H9 (cell line): Measurements from ENCODE around the gene CEP131. TPM values are rescaled to one million over a fixed set of nuclear protein-coding genes. Genes with fewer than 3 reads are reported as not detected.

ENCODE experiments used
- DNase-seq: peaks from one replicate; pipeline ENCODE4 v3.0.0-alpha.2; 2017
- H2AFZ ChIP-seq: one replicate; pipeline ENCODE4 v1.6.1; 2013; ENCODE audit warnings: mild to moderate bottlenecking, low read length, control low read depth, moderate library complexity
- H2AK5ac ChIP-seq: 2 replicates; pipeline ENCODE4 v1.6.1; 2013; ENCODE audit warnings: low read length, control low read depth, mixed read lengths; ENCODE audit not compliant: insufficient read length
- H2BK120ac ChIP-seq: one replicate; pipeline ENCODE4 v1.6.1; 2013; ENCODE audit warnings: low read depth, mild to moderate bottlenecking, low read length, control low read depth, inconsistent platforms; ENCODE audit not compliant: poor library complexity, severe bottlenecking
- H2BK12ac ChIP-seq: 2 replicates; pipeline ENCODE4 v1.6.1; 2013; ENCODE audit warnings: low read length, control low read depth, mixed read lengths, low read depth; ENCODE audit not compliant: insufficient read length
- H2BK15ac ChIP-seq: 2 replicates; pipeline ENCODE4 v1.6.1; 2013; ENCODE audit warnings: low read depth, low read length, control low read depth
- H2BK20ac ChIP-seq: one replicate; pipeline ENCODE4 v1.6.1; 2013; ENCODE audit warnings: low read depth, mild to moderate bottlenecking, low read length, control low read depth, inconsistent platforms; ENCODE audit not compliant: poor library complexity, severe bottlenecking
- H2BK5ac ChIP-seq: 2 replicates; pipeline ENCODE4 v1.6.1; 2013; ENCODE audit warnings: low read length, control low read depth, mixed read lengths; ENCODE audit not compliant: insufficient read length
- H3K14ac ChIP-seq: 2 replicates; pipeline ENCODE4 v1.6.1; 2013; ENCODE audit warnings: low read length, control low read depth; ENCODE audit not compliant: insufficient read depth
- H3K18ac ChIP-seq: 2 replicates; pipeline ENCODE4 v1.6.1; 2013; ENCODE audit warnings: low read depth, mild to moderate bottlenecking, mixed read lengths, low read length, control low read depth; ENCODE audit not compliant: insufficient read length
- H3K23ac ChIP-seq: 2 replicates; pipeline ENCODE4 v1.6.1; 2013; ENCODE audit warnings: low read length, control low read depth, mixed read lengths, low read depth; ENCODE audit not compliant: insufficient read length
- H3K23me2 ChIP-seq: 2 replicates; pipeline ENCODE4 v1.6.1; 2013; ENCODE audit warnings: low read depth, mild to moderate bottlenecking, mixed read lengths, low read length, control low read depth; ENCODE audit not compliant: insufficient read length, poor library complexity, severe bottlenecking
- H3K27ac ChIP-seq: 2 replicates; pipeline ENCODE4 v1.5.1; 2013; ENCODE audit warnings: low read length, control low read depth, mixed read lengths, low read depth; ENCODE audit not compliant: insufficient read length
- H3K27me3 ChIP-seq: 2 replicates; pipeline ENCODE4 v1.6.1; 2013; ENCODE audit warnings: low read length, control low read depth, inconsistent platforms; ENCODE audit not compliant: insufficient read depth
- H3K4ac ChIP-seq: 2 replicates; pipeline ENCODE4 v1.6.1; 2013; ENCODE audit warnings: low read depth, mild to moderate bottlenecking, control low read depth, inconsistent platforms, low read length, moderate library complexity
- H3K4me1 ChIP-seq: 2 replicates; pipeline ENCODE4 v1.6.1; 2013; ENCODE audit warnings: low read length, control low read depth, inconsistent platforms; ENCODE audit not compliant: insufficient read depth
- H3K4me2 ChIP-seq: 2 replicates; pipeline ENCODE4 v1.6.1; 2013; ENCODE audit warnings: low read length, control low read depth, mixed read lengths; ENCODE audit not compliant: insufficient read length, insufficient read depth
- H3K56ac ChIP-seq: 2 replicates; pipeline ENCODE4 v1.6.1; 2013; ENCODE audit warnings: low read depth, mild to moderate bottlenecking, mixed read lengths, low read length, control low read depth; ENCODE audit not compliant: insufficient read length
- H3K79me1 ChIP-seq: 2 replicates; pipeline ENCODE4 v1.6.1; 2013; ENCODE audit warnings: low read depth, mild to moderate bottlenecking, moderate library complexity, low read length, control low read depth, inconsistent platforms; ENCODE audit not compliant: insufficient read depth, poor library complexity, severe bottlenecking
- H3K79me2 ChIP-seq: 2 replicates; pipeline ENCODE4 v1.6.1; 2013; ENCODE audit warnings: low read length, control low read depth, inconsistent platforms; ENCODE audit not compliant: insufficient read depth
- H3K9ac ChIP-seq: 2 replicates; pipeline ENCODE4 v1.6.1; 2013; ENCODE audit warnings: low read length, control low read depth, mixed read lengths; ENCODE audit not compliant: insufficient read length; ENCODE audit errors: extremely low read depth
- H3K9me3 ChIP-seq: one replicate; pipeline ENCODE4 v1.6.1; 2013; ENCODE audit warnings: low read depth, low read length, inconsistent platforms; ENCODE audit not compliant: control insufficient read depth
- H3T11ph ChIP-seq: one replicate; pipeline ENCODE4 v1.6.1; 2013; ENCODE audit warnings: mild to moderate bottlenecking, low read length, control low read depth, inconsistent platforms
- H4K20me1 ChIP-seq: one replicate; pipeline ENCODE4 v1.6.1; 2013; ENCODE audit not compliant: control insufficient read depth, insufficient read length, insufficient read depth
- H4K5ac ChIP-seq: 2 replicates; pipeline ENCODE4 v1.6.1; 2013; ENCODE audit warnings: low read depth, mild to moderate bottlenecking, mixed read lengths, low read length, control low read depth; ENCODE audit not compliant: insufficient read length
- H4K8ac ChIP-seq: replicated peaks from 2 replicates; pipeline ENCODE4 v1.6.1; 2013; ENCODE audit warnings: low read length, control low read depth, mixed read lengths, low read depth; ENCODE audit not compliant: insufficient read length
- H4K91ac ChIP-seq: 2 replicates; pipeline ENCODE4 v1.6.1; 2013; ENCODE audit warnings: low read depth, mild to moderate bottlenecking, moderate library complexity, mixed read lengths, low read length, control low read depth; ENCODE audit not compliant: insufficient read length
- H3K27ac Mint-ChIP-seq, 3 experiments: 2 replicates in 2 of 3; 3 replicates in 1 of 3; pipeline ENCODE4 v1.8.0; 2020 to 2021; ENCODE audit warnings: mixed read lengths in 3 of 3, mild to moderate bottlenecking in 1 of 3, moderate library complexity in 1 of 3
- H3K27me3 Mint-ChIP-seq: 2 replicates; pipeline ENCODE4 v1.8.0; 2021; ENCODE audit warnings: low read depth, mild to moderate bottlenecking, moderate library complexity, mixed read lengths
- H3K36me3 Mint-ChIP-seq, 3 experiments: 2 replicates in 2 of 3; 3 replicates in 1 of 3; pipeline ENCODE4 v1.8.0; 2020 to 2021; ENCODE audit warnings: low read depth in 3 of 3, mixed read lengths in 3 of 3; ENCODE audit not compliant: insufficient read depth in 1 of 3
- H3K4me1 Mint-ChIP-seq, 2 experiments: 2 replicates each; pipeline ENCODE4 v1.8.0; 2020; ENCODE audit warnings: mixed read lengths in 2 of 2
- H3K4me3 Mint-ChIP-seq, 2 experiments: 2 replicates in 1 of 2; 3 replicates in 1 of 2; pipeline ENCODE4 v1.8.0; 2020 to 2021; ENCODE audit warnings: mild to moderate bottlenecking in 2 of 2, mixed read lengths in 2 of 2, moderate library complexity in 1 of 2
- H3K9me3 Mint-ChIP-seq, 2 experiments: 2 replicates in 1 of 2; 3 replicates in 1 of 2; pipeline ENCODE4 v1.8.0; 2020; ENCODE audit warnings: mild to moderate bottlenecking in 2 of 2, mixed read lengths in 2 of 2, moderate library complexity in 1 of 2
- CTCF ChIP-seq: fragments of 200-600 bp; sonication (generic); conservative IDR thresholded peaks from 3 replicates; pipeline ENCODE4 v1.8.0; 2021; ENCODE audit warnings: antibody characterized with exemption, mild to moderate bottlenecking
- WGBS: extraction: QIAGEN DNeasy Blood & Tissue Kit; methylation state at CpG from one replicate; pipeline ENCODE4 v1.1.7; 2013; ENCODE audit warnings: missing lambda C conversion rate, low lambda C conversion rate, mixed read lengths; ENCODE audit not compliant: insufficient read length; ENCODE audit errors: extremely low coverage; 5-methylcytosine and 5-hydroxymethylcytosine counted together
- total RNA-seq: library from RNA; stranded (reverse); gene quantifications from 2 replicates; pipeline ENCODE4 v1.2.1, GENCODE V29; 2021

CEP131 gene
- total RNA-seq, 1 experiment from 2014 or later, result 16.3 TPM

DNA sequence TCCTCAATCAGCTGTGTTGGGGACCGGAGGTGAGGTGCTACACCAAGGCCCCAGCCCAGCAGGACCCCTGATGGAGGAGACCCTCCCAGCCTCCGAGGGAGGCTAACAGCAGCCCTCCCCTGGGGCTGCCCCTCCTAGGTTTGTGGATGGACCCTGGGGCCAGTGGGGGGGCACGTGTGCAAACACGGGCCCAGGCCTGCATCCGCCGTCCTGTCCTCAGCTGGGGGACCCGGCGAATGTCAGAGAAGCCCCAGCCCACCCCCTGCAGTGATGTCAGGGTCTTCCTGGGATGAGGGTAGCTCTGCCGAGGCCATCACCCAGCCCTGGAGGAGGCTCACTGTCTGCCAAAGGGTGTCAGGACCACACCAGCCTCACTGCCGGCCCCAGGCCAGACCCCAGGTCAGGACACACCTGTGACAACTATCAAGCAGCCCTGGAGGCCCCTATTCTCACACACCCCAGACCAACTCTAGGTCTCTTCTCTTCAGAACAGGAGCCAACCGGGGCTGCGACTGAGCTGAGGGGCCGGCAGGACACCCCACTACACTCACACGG lies 26.7 kb downstream of the CEP131 start:
- H3T11ph ChIP-seq, result no peak overlapping the region
- H3K9ac ChIP-seq, result no peak overlapping the region
- no peak overlapping the region for H4K8ac ChIP-seq
- no peaks in the 10 kb centered on the region for H3K79me2 ChIP-seq
- H2BK20ac ChIP-seq, result no peak overlapping the region
- no peak for TF ChIP-seq CTCF
- H3K27ac Mint-ChIP-seq, result no peak overlapping the region
- no peaks in the 10 kb centered on the region for H3K23me2 ChIP-seq
- no peaks in the 10 kb centered on the region for H3K9me3 Mint-ChIP-seq
- no peak overlapping the region for H3K27ac ChIP-seq
- H4K5ac ChIP-seq, result no peak overlapping the region
- DNase-seq, result no peak
- no peak overlapping the region for H3K18ac ChIP-seq
- no peaks in the 10 kb centered on the region for H3K27me3 Mint-ChIP-seq
- no peak overlapping the region for H2BK12ac ChIP-seq
- peaks cover 0 to 14% (median 8%) of the 10 kb centered on the region in 3 experiments; a peak in 4 of 7 replicates for H3K36me3 Mint-ChIP-seq
- H3K4me3 Mint-ChIP-seq, result no peak overlapping the region
- H3K4me1 Mint-ChIP-seq, result no peaks in the 10 kb centered on the region
- H2BK15ac ChIP-seq, result no peak overlapping the region
- no peak overlapping the region for H2BK120ac ChIP-seq
- H3K79me1 ChIP-seq, result no peaks in the 10 kb centered on the region
- H4K91ac ChIP-seq, result no peak overlapping the region
- no peak overlapping the region for H3K23ac ChIP-seq
- H3K14ac ChIP-seq, result no peak overlapping the region
- no peak overlapping the region for H3K4me2 ChIP-seq
- no peaks in the 10 kb centered on the region for H3K4me1 ChIP-seq
- H3K56ac ChIP-seq, result no peak overlapping the region
- H3K9me3 ChIP-seq, result no peaks in the 10 kb centered on the region
- no peak overlapping the region for H3K4ac ChIP-seq
- H4K20me1 ChIP-seq, result no peaks in the 10 kb centered on the region
- no peaks in the 10 kb centered on the region for H3K27me3 ChIP-seq
- WGBS, result no CpG with 5 or more reads among the region's 14 CpGs
- H2AK5ac ChIP-seq, result no peak overlapping the region
- H2BK5ac ChIP-seq, result no peak overlapping the region
- no peak overlapping the region for H2AFZ ChIP-seq
